ENCODE data around the gene ESRRA. TPM values are rescaled to one million over a fixed set of nuclear protein-coding genes. Genes with fewer than 3 reads are reported as not detected.

Gene ESRRA
- total and polyA plus RNA-seq, 9 of the 15 experiments (the other 6 are each of a cell fraction or from before 2014, with no cell fraction given) = 0.27 to 89.7 (median 23.7) TPM

GRCh38 chr11:64317961-64318765 lies 12.8 kb downstream of the ESRRA start, which contains the start of gene PRDX5 (continued):
- TF ChIP-seq HCFC1 (IDR thresholded peaks at IDR 0.05; ENCODE audit: low read depth, low read length) (peak; percentile 41), FUS (optimal IDR thresholded peaks at IDR 0.05; ENCODE audit: low read depth, low read length) (peak; percentile 26), CBX2 (IDR thresholded peaks at IDR 0.05; ENCODE audit: insufficient read depth, low read length, poor library complexity, severe bottlenecking) (no peak), XRCC5 (IDR thresholded peaks at IDR 0.05; ENCODE audit: low read depth, low read length) (no peak), ZNF395 (CRISPR knock-in tag; IDR thresholded peaks at IDR 0.05) (0 out of 2 replicates have a peak, but pooled peaks have one; percentile 34), MLX (CRISPR knock-in tag; conservative IDR thresholded peaks at IDR 0.05) (no peak), KLF1 (tag; IDR thresholded peaks at IDR 0.05) (no peak), NRF1 (conservative IDR thresholded peaks at IDR 0.05 in 1 of 2, IDR thresholded peaks at IDR 0.05 in 1 of 2) (peak; percentile 98 to 99), MIER1 (IDR thresholded peaks at IDR 0.05; ENCODE audit: low read depth) (peak; percentile 70; the same call in 1 of the 2 replicates), CBFB (CRISPR knock-in tag; IDR thresholded peaks at IDR 0.05) (0 out of 2 replicates have a peak, but pooled peaks have one; percentile 74), POLR2B (IDR thresholded peaks at IDR 0.05; ENCODE audit: low read depth, partially characterized antibody) (peak; percentile 70), ZNF311 (CRISPR knock-in tag; IDR thresholded peaks at IDR 0.05) (no peak), BRD9 (IDR thresholded peaks at IDR 0.05; ENCODE audit: low read depth, partially characterized antibody) (peak; percentile 90), CEBPB (tag; IDR thresholded peaks at IDR 0.05) (peak; percentile 89), ZFX (CRISPR knock-in tag; IDR thresholded peaks at IDR 0.05) (peak; percentile 71)
- TF ChIP-seq, protein P1, sequence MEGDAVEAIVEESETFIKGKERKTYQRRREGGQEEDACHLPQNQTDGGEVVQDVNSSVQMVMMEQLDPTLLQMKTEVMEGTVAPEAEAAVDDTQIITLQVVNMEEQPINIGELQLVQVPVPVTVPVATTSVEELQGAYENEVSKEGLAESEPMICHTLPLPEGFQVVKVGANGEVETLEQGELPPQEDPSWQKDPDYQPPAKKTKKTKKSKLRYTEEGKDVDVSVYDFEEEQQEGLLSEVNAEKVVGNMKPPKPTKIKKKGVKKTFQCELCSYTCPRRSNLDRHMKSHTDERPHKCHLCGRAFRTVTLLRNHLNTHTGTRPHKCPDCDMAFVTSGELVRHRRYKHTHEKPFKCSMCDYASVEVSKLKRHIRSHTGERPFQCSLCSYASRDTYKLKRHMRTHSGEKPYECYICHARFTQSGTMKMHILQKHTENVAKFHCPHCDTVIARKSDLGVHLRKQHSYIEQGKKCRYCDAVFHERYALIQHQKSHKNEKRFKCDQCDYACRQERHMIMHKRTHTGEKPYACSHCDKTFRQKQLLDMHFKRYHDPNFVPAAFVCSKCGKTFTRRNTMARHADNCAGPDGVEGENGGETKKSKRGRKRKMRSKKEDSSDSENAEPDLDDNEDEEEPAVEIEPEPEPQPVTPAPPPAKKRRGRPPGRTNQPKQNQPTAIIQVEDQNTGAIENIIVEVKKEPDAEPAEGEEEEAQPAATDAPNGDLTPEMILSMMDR (IDR thresholded peaks at IDR 0.05 in 2 of 3, conservative IDR thresholded peaks at IDR 0.05 in 1 of 3; ENCODE audit: insufficient read depth in 2 of 3, low read depth in 1 of 3, low read length in 3 of 3) = peak; percentile 65 to 96 (median 94)
